BE2C (cell line): Measurements from ENCODE around the gene GIMAP2.

Experiments
- DNase-seq: peaks from one replicate; pipeline ENCODE4 v3.0.0-alpha.2; 2020
- H3K27me3 ChIP-seq: fragments of 250-450 bp; sonication (Bioruptor Pico); 2 replicates; pipeline ENCODE4 v1.5.1; 2020; ENCODE audit warnings: mild to moderate bottlenecking
- H3K36me3 ChIP-seq: fragments of 250-450 bp; sonication (Bioruptor Pico); 2 replicates; pipeline ENCODE4 v1.5.1; 2020; ENCODE audit warnings: mild to moderate bottlenecking
- H3K4me1 ChIP-seq: fragments of 250-450 bp; sonication (Bioruptor Pico); 2 replicates; pipeline ENCODE4 v1.5.1; 2020
- H3K4me3 ChIP-seq: 2 replicates; pipeline ENCODE4 v1.5.1; 2011; ENCODE audit warnings: low read depth, low read length
- H3K9me3 ChIP-seq: fragments of 250-450 bp; sonication (Bioruptor Pico); 2 replicates; pipeline ENCODE4 v1.5.1; 2020
- TF ChIP-seq, protein P1 (sequence below): IDR thresholded peaks from 2 replicates; pipeline ENCODE4 v1.5.1; 2012; ENCODE audit warnings: mild to moderate bottlenecking, low read depth, low read length

Gene GIMAP2

DNA sequence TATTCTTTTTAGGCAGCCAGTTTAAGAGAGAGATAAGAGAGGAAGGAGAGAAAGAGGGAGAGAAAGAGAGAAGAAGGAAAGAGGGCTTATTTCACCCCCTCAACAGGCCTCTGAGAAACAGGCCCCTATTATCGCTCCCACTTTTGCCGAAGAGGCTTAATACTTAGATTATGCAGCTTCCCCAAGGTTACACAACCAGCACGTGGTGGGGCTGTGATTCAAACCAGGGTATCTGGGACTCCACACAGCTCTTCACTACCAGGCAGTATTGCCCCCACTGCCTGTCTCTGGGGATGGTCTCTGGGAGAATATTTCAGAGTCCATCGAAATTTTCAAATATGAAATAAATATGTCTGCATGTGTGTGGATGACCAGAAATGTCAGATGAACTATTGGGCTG, 33.9 kb downstream of the GIMAP2 start:
- no peak for DNase-seq
- Histone ChIP-seq H3K36me3 (no peaks in the 10 kb centered on the region), H3K4me1 (no peaks in the 10 kb centered on the region), H3K4me3 (no peak overlapping the region), H3K9me3 (no peaks in the 10 kb centered on the region), H3K27me3 (peaks cover 11% of the 10 kb centered on the region)
- TF ChIP-seq, protein P1, sequence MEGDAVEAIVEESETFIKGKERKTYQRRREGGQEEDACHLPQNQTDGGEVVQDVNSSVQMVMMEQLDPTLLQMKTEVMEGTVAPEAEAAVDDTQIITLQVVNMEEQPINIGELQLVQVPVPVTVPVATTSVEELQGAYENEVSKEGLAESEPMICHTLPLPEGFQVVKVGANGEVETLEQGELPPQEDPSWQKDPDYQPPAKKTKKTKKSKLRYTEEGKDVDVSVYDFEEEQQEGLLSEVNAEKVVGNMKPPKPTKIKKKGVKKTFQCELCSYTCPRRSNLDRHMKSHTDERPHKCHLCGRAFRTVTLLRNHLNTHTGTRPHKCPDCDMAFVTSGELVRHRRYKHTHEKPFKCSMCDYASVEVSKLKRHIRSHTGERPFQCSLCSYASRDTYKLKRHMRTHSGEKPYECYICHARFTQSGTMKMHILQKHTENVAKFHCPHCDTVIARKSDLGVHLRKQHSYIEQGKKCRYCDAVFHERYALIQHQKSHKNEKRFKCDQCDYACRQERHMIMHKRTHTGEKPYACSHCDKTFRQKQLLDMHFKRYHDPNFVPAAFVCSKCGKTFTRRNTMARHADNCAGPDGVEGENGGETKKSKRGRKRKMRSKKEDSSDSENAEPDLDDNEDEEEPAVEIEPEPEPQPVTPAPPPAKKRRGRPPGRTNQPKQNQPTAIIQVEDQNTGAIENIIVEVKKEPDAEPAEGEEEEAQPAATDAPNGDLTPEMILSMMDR: no peak

DNA sequence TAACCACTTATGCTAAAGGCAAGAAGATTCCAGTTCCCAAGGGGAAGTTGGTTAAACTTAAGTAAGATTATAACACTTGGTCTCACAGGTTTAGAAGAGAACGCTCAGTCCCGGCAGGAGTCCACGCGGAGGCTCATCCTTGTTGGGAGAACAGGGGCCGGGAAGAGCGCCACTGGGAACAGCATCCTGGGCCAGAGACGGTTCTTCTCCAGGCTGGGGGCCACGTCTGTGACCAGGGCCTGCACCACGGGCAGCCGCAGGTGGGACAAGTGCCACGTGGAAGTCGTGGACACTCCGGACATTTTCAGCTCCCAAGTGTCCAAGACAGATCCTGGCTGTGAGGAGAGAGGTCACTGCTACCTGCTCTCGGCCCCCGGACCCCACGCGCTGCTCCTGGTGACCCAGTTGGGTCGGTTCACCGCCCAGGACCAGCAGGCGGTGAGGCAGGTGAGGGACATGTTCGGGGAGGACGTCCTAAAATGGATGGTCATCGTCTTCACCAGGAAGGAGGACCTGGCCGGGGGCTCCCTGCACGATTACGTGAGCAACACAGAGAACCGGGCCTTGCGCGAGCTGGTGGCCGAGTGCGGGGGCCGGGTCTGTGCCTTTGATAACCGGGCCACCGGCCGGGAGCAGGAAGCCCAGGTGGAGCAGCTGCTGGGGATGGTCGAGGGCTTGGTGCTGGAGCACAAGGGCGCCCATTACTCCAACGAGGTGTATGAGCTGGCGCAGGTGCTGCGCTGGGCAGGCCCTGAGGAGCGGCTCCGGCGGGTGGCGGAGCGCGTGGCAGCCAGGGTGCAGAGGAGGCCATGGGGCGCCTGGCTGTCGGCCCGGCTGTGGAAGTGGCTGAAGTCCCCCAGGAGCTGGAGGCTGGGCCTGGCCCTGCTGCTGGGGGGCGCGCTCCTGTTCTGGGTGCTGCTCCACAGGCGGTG, 34.7 kb downstream of the GIMAP2 start:
- Histone ChIP-seq H3K4me1 (no peaks in the 10 kb centered on the region), H3K27me3 (peaks cover 11% of the 10 kb centered on the region)

DNA sequence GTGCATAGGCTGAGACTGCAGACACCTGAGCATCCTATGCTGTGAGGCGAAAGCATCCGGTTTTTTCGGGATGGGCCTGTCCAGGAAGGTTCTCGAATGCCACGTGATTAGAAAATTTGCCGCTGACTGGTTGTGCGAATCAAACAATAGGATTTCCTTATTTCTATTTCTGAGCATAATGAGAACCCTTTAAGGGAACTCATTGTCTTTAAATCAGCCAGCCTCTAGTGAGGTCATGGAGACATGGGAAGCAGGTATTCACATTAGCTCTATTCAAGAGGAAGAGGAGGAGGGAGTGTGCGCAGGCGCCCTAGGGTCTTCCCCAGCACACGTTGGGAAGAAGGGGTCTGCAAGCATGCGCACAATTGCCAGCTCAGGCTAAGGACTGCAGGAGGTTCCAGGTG, 36.5 kb downstream of the GIMAP2 start:
- TF ChIP-seq, protein P1: no peak
- no peak for DNase-seq
- Histone ChIP-seq H3K4me1 (no peaks in the 10 kb centered on the region), H3K9me3 (no peaks in the 10 kb centered on the region), H3K36me3 (no peaks in the 10 kb centered on the region), H3K4me3 (no peak overlapping the region), H3K27me3 (peaks cover 15% of the 10 kb centered on the region)

More for the DNA sequence above, 34.7 kb downstream of the GIMAP2 start:
- H3K36me3 ChIP-seq: no peaks in the 10 kb centered on the region
- TF ChIP-seq, protein P1: no peak
- no peak for DNase-seq
- no peaks in the 10 kb centered on the region for H3K9me3 ChIP-seq
- H3K4me3 ChIP-seq: no peak overlapping the region

DNA sequence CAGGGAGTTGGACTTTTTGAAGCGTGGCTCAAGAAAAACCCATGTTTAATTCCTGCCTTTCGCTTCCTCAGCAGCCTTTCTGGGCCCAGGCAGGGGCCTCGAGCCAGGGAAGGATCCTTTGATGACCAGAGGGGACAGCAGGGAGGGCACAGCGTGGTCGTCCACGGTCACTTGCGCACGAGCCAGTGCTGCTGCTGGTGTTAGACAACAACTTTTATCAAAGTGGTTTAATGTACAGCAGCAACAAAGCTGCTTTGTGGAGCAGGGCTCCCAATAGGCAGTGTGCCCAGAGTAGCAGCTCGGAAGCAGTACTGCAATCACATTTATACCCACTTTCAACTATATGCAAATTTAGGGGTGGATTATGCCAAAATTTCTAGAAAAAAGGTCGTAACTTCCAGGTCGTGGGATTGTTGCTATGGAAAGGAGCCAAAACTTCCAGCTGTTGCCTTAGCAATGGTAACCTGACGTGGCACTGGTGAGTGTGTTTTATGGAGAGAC, 37.0 kb downstream of the GIMAP2 start:
- H3K27me3 ChIP-seq: peaks cover 15% of the 10 kb centered on the region
- H3K4me3 ChIP-seq: no peak overlapping the region
- no peaks in the 10 kb centered on the region for H3K4me1 ChIP-seq
- no peak for DNase-seq
- H3K9me3 ChIP-seq: no peaks in the 10 kb centered on the region
- TF ChIP-seq, protein P1: no peak
- no peaks in the 10 kb centered on the region for H3K36me3 ChIP-seq

DNA sequence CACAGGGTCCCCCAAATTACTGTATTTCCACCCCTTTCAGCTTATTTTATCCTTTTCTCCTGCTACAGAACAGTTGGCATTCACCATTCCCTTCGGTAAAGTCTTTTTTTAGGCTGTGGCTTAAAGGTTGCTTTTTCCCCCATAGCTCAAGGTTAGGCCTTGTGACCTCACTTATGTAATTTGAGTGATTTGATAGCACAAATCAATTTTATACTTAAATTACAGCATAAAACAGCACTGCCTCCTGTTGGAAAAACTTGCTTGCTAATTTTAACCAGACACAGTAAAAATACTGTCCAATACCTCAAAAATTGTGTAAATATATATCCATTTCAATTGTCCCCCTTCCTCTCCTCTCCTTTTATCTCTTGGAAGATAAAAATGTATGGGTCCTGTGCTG, 38.0 kb downstream of the GIMAP2 start:
- Histone ChIP-seq H3K27me3 (peaks cover 15% of the 10 kb centered on the region), H3K4me1 (no peaks in the 10 kb centered on the region), H3K9me3 (no peaks in the 10 kb centered on the region), H3K36me3 (no peaks in the 10 kb centered on the region), H3K4me3 (no peak overlapping the region)
- TF ChIP-seq, protein P1: no peak
- no peak for DNase-seq

DNA sequence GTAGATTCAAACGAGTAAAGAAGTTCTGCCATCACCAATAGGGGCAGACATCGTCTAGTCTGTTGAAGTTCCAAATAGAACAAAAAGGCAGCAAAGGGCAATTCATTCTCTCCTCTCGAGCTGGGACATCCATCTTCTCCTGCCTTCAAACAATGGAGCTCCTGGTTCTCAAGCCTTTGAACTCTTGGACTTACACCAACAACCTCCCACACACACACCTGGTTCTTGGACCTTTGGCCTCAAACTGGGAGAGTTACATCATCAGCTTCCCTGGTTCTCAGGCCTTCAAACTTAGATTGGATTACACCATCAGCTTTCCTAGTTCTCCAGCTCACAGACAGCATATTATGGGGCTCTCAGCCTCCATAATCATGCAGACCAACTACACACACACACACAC, 41.9 kb downstream of the GIMAP2 start:
- Histone ChIP-seq H3K36me3 (no peaks in the 10 kb centered on the region), H3K9me3 (no peaks in the 10 kb centered on the region), H3K4me3 (no peak overlapping the region), H3K4me1 (no peaks in the 10 kb centered on the region), H3K27me3 (peaks cover 7% of the 10 kb centered on the region)
- TF ChIP-seq, protein P1: no peak
- no peak for DNase-seq
